Vagina (tissue), 2 donors: Measurements from ENCODE around the gene CERK.

Source experiments
- CTCF ChIP-seq, 3 experiments: fragments of 450-650 bp in 2 of 3; fragments of 200-600 bp in 1 of 3; sonication (generic) in 1 of 3; IDR thresholded peaks; one replicate each; pipeline ENCODE4 v1.5.1; 2017 to 2019; ENCODE audit warnings: antibody characterized with exemption in 3 of 3, mild to moderate bottlenecking in 2 of 3, moderate library complexity in 2 of 3
- POLR2A ChIP-seq, 2 donors: fragments of 450-650 bp; IDR thresholded peaks; one replicate each; pipeline ENCODE4 v1.6.1; 2017; ENCODE audit warnings: antibody characterized with exemption in 2 of 2, mild to moderate bottlenecking in 2 of 2, moderate library complexity in 2 of 2

GRCh38 chr22:46753360-46753759 lies 15.3 kb upstream of the CERK start:
- no peak for TF ChIP-seq CTCF (IDR thresholded peaks at IDR 0.05)
- TF ChIP-seq POLR2A (IDR thresholded peaks at IDR 0.05) = no peak
